IPS-15b (cell line): ENCODE measurements around the gene TCF25.

ENCODE experiments used
- H3K27me3 ChIP-seq: one replicate; pipeline ENCODE4 v1.6.1; 2013; ENCODE audit warnings: low read length; ENCODE audit not compliant: control insufficient read depth, insufficient read depth
- H3K36me3 ChIP-seq: one replicate; pipeline ENCODE4 v1.6.1; 2013; ENCODE audit warnings: low read length; ENCODE audit not compliant: control insufficient read depth, insufficient read depth
- H3K4me1 ChIP-seq: one replicate; pipeline ENCODE4 v1.6.1; 2013; ENCODE audit warnings: mild to moderate bottlenecking, low read length; ENCODE audit not compliant: control insufficient read depth, insufficient read depth
- H3K4me3 ChIP-seq: one replicate; pipeline ENCODE4 v1.5.1; 2013; ENCODE audit warnings: low read depth, low read length
- H3K9ac ChIP-seq: one replicate; pipeline ENCODE4 v1.6.1; 2013; ENCODE audit warnings: low read depth, mild to moderate bottlenecking, low read length
- H3K9me3 ChIP-seq: one replicate; pipeline ENCODE4 v1.6.1; 2013; ENCODE audit warnings: mild to moderate bottlenecking, low read length; ENCODE audit not compliant: control insufficient read depth, insufficient read depth

Gene TCF25

DNA sequence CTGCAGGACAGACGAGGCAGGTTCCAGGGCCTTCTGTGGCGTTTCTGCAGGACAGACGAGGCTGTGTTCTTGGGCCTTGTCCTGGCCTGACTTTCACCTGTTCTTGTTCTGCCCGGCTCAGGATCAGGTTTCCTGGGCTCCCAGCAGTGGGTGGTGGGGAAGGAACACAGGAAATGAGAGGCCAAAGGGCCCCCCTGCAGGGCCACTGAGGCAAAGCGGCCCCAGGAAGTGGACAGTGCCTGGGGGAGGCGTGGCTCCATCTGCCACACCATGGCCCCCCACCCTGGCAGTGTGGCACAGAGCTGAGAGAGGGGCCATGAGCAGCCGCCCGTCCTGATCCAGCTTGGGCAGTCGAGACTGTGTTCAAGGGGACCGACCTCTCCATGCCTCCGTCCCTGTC lies 24.4 kb upstream of the TCF25 start:
- H3K9ac ChIP-seq = no peak overlapping the region
- H3K27me3 ChIP-seq = no peaks in the 10 kb centered on the region
- no peaks in the 10 kb centered on the region for H3K9me3 ChIP-seq
- H3K4me3 ChIP-seq = no peak overlapping the region
- H3K4me1 ChIP-seq = no peaks in the 10 kb centered on the region
- H3K36me3 ChIP-seq = no peaks in the 10 kb centered on the region

GRCh38 chr16:89853306-89853993 lies 19.9 kb upstream of the TCF25 start:
- H3K9me3 ChIP-seq = no peaks in the 10 kb centered on the region
- H3K4me3 ChIP-seq = no peak overlapping the region
- no peaks in the 10 kb centered on the region for H3K4me1 ChIP-seq
- H3K36me3 ChIP-seq = peaks cover 5% of the 10 kb centered on the region
- no peak overlapping the region for H3K9ac ChIP-seq
- H3K27me3 ChIP-seq = no peaks in the 10 kb centered on the region

- no peak overlapping the region for H3K9ac ChIP-seq
- H3K36me3 ChIP-seq = peaks cover 5% of the 10 kb centered on the region
- no peaks in the 10 kb centered on the region for H3K27me3 ChIP-seq
- H3K4me1 ChIP-seq = no peaks in the 10 kb centered on the region
- no peak overlapping the region for H3K4me3 ChIP-seq
- H3K9me3 ChIP-seq = no peaks in the 10 kb centered on the region
Measured at GRCh38 chr16:89855301-89855945, 18.0 kb upstream of the TCF25 start.

GRCh38 chr16:89855986-89856385 lies 17.4 kb upstream of the TCF25 start:
- no peak overlapping the region for H3K4me3 ChIP-seq
- peaks cover 5% of the 10 kb centered on the region for H3K36me3 ChIP-seq
- no peak overlapping the region for H3K9ac ChIP-seq
- H3K4me1 ChIP-seq = no peaks in the 10 kb centered on the region
- H3K27me3 ChIP-seq = no peaks in the 10 kb centered on the region
- H3K9me3 ChIP-seq = no peaks in the 10 kb centered on the region

DNA sequence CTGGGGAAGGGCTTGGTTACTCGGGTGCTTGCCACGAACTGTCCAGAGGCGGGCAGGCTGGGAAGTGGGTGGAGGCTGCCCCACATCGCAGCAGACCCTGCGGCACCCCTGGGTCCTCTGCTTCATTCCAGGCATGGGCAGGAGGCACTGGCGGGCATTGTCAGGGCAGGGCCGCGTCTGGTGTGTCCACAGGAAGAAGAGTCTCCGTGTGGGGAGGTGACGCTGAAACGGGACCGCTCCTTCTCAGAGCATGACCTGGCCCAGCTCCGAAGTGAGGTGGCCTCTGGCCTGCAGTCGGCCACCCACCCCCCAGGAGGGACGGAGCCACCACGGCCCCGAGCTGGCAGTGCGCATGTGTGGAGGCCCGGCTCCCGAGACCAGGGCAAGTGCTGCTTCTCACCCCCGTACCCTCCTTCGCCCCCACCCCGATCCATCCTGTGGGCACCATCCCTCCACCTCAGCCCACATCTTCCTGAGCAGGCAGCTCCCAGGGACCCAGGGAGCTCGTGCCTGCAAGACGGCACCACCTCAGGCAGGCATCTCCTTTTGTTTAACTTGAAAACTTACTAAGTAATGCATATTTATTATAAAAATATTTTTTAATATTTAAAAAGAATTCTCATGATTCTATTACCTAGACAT lies 14.3 kb upstream of the TCF25 start:
- H3K9ac ChIP-seq = no peak overlapping the region
- H3K9me3 ChIP-seq = no peaks in the 10 kb centered on the region
- no peaks in the 10 kb centered on the region for H3K27me3 ChIP-seq
- peaks cover 4% of the 10 kb centered on the region for H3K36me3 ChIP-seq
- H3K4me3 ChIP-seq = no peak overlapping the region
- H3K4me1 ChIP-seq = no peaks in the 10 kb centered on the region

GRCh38 chr16:89859615-89860007 lies 13.8 kb upstream of the TCF25 start:
- Histone ChIP-seq H3K4me1 (no peaks in the 10 kb centered on the region), H3K36me3 (no peaks in the 10 kb centered on the region), H3K27me3 (no peaks in the 10 kb centered on the region), H3K9me3 (no peaks in the 10 kb centered on the region), H3K4me3 (no peak overlapping the region), H3K9ac (no peak overlapping the region)

GRCh38 chr16:89860747-89861304 lies 12.6 kb upstream of the TCF25 start:
- H3K9ac ChIP-seq = no peak overlapping the region
- no peaks in the 10 kb centered on the region for H3K4me1 ChIP-seq
- no peaks in the 10 kb centered on the region for H3K9me3 ChIP-seq
- no peaks in the 10 kb centered on the region for H3K36me3 ChIP-seq
- no peaks in the 10 kb centered on the region for H3K27me3 ChIP-seq
- H3K4me3 ChIP-seq = no peak overlapping the region

DNA sequence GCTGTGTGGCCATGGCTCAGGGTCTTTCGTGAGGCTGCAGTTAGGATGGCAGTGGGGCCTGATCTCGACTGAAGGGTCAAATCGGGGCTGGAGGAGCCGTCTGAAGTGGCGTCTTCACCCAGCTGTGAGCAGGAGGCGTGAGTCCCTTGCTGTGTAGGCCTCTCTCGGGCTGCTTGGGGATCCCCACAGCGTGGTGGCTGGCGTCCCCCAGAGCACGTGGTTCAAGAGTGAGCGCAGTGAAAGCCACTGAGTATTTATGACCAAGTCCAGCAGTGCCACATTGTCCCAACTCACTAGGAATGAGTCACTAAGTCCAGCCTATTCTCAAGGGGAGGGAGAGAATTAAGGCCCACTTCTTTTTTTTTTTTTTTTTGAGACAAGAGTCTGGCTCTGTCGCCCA lies 11.7 kb upstream of the TCF25 start:
- H3K4me1 ChIP-seq = no peaks in the 10 kb centered on the region
- H3K36me3 ChIP-seq = no peaks in the 10 kb centered on the region
- H3K4me3 ChIP-seq = no peak overlapping the region
- no peaks in the 10 kb centered on the region for H3K27me3 ChIP-seq
- no peaks in the 10 kb centered on the region for H3K9me3 ChIP-seq
- H3K9ac ChIP-seq = no peak overlapping the region

- Histone ChIP-seq H3K4me3 (no peak overlapping the region), H3K4me1 (no peaks in the 10 kb centered on the region), H3K36me3 (no peaks in the 10 kb centered on the region), H3K9ac (no peak overlapping the region), H3K27me3 (no peaks in the 10 kb centered on the region), H3K9me3 (peaks cover 2% of the 10 kb centered on the region)
Measured at GRCh38 chr16:89862732-89863131, 10.7 kb upstream of the TCF25 start.

GRCh38 chr16:89863741-89864526 lies 9.5 kb upstream of the TCF25 start:
- no peaks in the 10 kb centered on the region for H3K27me3 ChIP-seq
- H3K9me3 ChIP-seq = peaks cover 6% of the 10 kb centered on the region
- H3K4me1 ChIP-seq = no peaks in the 10 kb centered on the region
- no peak overlapping the region for H3K4me3 ChIP-seq
- no peaks in the 10 kb centered on the region for H3K36me3 ChIP-seq
- H3K9ac ChIP-seq = no peak overlapping the region

DNA sequence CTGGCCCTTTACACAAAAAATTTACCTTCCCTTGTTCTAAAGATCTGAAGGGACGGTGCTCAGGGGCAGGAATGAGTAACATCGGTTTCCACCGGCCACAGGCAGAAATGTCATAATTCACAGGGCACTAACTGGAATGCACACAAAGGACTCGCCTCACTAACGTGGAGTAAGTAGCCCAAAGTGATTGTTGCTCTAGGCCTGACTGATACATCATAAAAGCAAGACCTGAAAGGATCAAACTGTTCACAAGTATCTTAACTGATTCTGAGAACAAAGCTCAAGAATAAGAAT lies 8.9 kb upstream of the TCF25 start:
- peaks cover 6% of the 10 kb centered on the region for H3K9me3 ChIP-seq
- no peaks in the 10 kb centered on the region for H3K36me3 ChIP-seq
- H3K27me3 ChIP-seq = no peaks in the 10 kb centered on the region
- H3K9ac ChIP-seq = no peak overlapping the region
- H3K4me1 ChIP-seq = no peaks in the 10 kb centered on the region
- H3K4me3 ChIP-seq = no peak overlapping the region
